ENCODE measurements around the gene TAS2R31.
"Not testable (repeated sequence)": the region's sequence is repeated elsewhere in the genome, so short reads cannot be mapped to it uniquely, and the experiment has no call there.

The TAS2R31 gene, protein sequence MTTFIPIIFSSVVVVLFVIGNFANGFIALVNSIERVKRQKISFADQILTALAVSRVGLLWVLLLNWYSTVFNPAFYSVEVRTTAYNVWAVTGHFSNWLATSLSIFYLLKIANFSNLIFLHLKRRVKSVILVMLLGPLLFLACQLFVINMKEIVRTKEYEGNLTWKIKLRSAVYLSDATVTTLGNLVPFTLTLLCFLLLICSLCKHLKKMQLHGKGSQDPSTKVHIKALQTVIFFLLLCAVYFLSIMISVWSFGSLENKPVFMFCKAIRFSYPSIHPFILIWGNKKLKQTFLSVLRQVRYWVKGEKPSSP

GRCh38 chr12:11031307-11031706 lies at the start of gene TAS2R31:
Gene TAS2R31, minus strand, starts transcription at chr12:11031407. Its CDS starts 72 bp downstream, at chr12:11031335.
- DNase-seq, result no peak

GRCh38 chr12:11078246-11078645 lies 47.0 kb upstream of the TAS2R31 start:
- no peak for DNase-seq

DNA sequence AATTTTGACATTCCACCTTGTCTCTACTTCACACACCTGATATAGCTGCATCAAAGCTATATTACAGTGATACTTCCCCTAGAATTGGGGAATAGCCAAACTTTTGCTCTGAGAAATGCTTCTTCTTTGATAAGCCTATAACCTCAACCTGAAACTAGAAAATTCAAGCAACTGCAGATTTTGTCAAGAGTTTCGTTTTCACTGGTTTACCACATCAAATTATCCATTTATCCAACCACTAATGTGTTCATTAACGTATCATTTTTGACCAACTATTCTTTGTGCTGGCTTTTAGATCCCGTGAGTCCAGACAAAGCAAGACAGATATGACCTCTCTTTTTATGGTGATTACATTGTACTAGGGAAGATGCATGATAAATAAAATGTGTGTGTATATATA lies 44.4 kb upstream of the TAS2R31 start:
- no peak for DNase-seq

DNA sequence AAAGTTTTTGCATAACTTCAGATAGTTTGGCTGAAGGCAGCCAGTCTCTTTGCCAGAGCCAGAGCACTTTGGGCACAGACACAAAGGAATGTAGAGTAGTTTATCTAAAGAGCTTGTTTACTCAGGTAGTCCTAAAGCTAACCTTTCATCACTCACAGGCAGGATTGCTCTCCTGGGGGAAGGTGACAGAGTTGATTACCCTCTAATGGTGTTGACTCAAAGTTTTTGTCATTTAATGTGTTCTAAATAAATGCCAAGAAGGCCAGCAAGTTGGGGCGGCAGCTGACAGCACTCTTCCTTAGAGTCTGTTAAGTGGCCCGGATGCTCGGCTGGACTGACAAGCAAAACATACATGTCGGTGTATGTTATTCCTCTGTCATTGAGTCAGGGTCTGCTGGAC lies 40.2 kb upstream of the TAS2R31 start:
- DNase-seq, result no peak

DNA sequence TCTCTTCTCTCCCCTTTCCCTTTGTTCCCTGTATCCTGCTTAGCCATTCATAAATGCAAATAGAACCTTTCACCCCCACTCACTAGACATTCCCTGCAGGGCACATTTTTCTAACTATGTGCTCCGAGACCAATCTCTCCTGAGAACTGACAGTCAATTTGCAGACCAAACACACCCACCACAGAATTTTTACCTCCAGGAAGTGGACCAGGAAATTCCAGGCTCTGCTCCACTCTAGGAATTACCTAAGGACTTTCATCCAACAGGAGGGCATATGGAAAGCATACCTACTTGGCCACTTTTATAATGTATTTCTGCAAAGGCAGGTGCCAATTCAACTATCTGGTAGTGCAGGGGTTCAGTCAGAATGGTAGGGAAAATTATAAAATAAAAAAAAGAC lies 39.8 kb upstream of the TAS2R31 start:
- no peak for DNase-seq

- DNase-seq, result no peak
These were observed 38.7 kb upstream of the TAS2R31 start for GRCh38 chr12:11069854-11070365.

DNA sequence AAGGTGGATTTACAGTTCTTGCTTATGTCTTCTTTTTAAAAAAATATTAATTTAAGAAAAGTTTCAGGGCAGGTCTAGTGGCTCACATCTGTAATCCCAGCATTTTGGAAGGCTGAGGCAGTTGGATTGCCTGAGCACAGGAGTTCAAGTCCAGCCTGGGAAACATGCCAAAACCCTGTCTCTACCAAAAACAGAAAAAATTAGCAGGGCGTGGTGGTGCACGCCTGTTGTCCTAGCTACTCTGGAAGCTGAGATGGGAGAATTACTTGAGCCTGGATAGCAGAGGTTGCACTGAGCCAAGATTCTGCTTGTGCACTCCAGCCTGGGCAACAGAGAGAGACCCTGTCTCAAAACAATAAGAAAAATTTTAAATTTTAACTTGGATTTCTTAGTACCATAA lies 36.3 kb upstream of the TAS2R31 start:
- no peak for DNase-seq

GRCh38 chr12:11062194-11062593 lies 31.0 kb upstream of the TAS2R31 start, which contains the start of gene TAS2R46:
Gene TAS2R46, minus strand, starts transcription at chr12:11062294. Its CDS starts 0 bp downstream, at chr12:11062294.
- not testable (repeated sequence) for DNase-seq

DNA sequence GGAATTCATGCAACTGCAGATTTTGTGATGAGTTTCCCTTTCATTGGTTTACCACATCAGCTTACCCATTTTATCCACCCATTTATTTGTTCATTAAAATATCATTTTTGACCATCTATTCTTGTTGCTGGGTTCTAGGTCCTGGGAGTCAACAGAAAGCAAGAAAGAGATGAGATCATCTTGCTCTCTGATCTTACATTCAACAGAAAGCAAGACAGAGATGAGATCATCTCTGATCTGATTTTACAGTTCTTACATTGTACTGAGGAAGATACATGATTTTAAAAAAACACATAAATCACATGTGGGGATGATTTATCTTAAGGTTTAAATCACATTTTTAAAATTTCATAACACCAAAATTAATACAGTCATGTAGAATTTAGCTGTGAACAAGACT lies 28.6 kb upstream of the TAS2R31 start:
- DNase-seq, result no peak

GRCh38 chr12:11059041-11059440 lies 27.8 kb upstream of the TAS2R31 start:
- DNase-seq, result no peak

DNA sequence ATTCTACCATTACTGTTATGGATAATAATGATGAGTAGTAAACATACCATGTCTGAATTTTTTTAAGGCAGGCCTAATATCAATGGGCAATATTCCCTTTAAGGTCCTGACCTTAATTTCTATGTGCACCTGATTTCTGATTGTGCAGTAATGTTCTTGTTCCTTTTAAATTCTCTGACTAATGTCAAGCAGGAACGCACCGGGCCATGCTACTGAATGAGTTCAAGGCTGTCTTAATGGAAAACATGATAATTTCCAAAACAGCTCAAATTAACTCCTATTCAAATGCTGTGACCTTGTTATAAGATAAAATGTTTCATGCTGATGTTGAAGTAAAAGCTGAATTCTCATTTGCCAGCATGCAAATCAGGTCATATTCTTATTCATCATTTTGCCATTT lies 24.1 kb upstream of the TAS2R31 start:
- DNase-seq, result no peak

- DNase-seq, result not testable (repeated sequence)
These were observed 18.8 kb upstream of the TAS2R31 start for GRCh38 chr12:11049806-11050531.

GRCh38 chr12:11041366-11041765 lies 10.2 kb upstream of the TAS2R31 start:
- DNase-seq, result not testable (repeated sequence)

DNA sequence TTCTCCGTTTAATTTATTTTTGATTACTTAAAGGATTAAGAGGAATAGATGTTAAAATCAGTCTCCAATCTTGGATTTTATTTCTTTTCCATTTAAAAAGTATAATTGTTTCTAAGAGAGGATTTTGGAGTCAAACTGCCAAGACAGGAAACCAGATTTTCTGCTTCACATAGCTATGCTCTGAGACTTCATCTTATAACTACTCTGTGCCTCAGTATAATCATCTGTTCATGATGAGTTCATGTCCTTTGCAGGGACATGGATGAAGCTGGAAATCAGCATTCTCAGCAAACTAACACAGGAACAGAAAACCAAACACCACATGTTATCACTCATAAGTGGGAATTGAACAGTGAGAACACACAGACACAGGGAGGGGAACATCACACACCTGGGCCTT lies 9.0 kb upstream of the TAS2R31 start:
- DNase-seq, result no peak

- no peak for DNase-seq
These were observed 8.0 kb upstream of the TAS2R31 start for GRCh38 chr12:11039171-11039570.

DNA sequence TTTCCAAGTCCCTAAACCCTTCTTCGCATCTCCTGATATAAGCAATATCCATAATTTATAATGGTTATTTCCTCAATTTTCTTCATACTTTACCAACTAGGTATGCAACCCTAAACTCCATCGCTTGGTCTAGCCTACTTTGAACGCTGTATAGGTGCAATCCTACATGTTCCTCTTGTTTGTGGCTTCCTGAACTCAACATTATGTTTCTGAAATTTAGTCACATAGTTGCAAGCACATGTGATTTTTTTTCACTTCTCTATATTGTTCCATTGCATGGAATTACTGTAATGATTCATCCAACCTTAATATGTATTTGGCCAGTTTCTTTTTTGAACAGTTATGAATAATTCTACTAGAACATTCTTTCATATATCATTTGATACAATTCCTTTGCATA lies 2.8 kb upstream of the TAS2R31 start:
- DNase-seq, result not testable (repeated sequence)

DNA sequence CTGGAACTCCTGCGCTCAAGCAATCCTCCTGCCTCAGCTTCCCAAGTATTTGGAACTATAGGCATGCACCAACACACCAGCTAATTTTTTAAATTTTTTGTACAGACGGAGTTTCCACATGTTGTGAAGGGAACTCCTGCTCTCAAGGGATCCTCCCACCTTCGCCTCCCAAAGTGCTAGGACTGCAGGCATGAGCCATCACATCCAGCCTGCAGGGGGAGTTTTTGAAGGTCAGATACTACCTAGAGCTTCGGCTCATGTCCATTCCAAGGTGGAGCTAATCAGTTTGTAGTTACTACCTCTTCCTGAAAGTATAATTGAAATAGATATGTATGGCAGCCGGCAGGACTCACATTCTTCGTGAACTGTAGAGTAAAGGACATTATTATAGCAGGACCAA lies 5.1 kb downstream of the TAS2R31 start:
- no peak for DNase-seq

- DNase-seq, result no peak
These were observed 7.8 kb downstream of the TAS2R31 start for GRCh38 chr12:11023387-11023786.

- DNase-seq, result no peak
These were observed 8.7 kb downstream of the TAS2R31 start, which contains the start of gene TAS2R19 for GRCh38 chr12:11022520-11022919. Gene TAS2R19, minus strand, starts transcription at chr12:11022620. Its CDS starts 49 bp downstream, at chr12:11022571.

DNA sequence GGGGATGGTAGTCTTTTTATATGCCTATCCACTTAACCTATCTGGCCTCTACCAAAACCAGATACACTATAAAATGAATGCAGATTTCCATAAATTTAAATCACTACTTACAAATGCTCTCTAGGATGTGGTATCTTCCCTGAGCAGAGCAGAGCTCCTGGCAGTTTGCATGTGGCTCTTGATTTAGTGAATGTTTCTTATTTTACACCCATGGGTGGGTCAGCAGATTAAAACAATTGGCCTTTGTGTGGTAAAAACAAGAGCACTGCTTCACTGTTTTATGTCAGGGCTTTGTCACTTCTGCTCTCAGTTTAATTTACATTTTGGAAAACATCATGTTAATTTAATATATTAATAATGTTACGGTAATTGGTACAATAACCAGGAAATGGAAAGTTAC lies 14.3 kb downstream of the TAS2R31 start:
- no peak for DNase-seq

DNA sequence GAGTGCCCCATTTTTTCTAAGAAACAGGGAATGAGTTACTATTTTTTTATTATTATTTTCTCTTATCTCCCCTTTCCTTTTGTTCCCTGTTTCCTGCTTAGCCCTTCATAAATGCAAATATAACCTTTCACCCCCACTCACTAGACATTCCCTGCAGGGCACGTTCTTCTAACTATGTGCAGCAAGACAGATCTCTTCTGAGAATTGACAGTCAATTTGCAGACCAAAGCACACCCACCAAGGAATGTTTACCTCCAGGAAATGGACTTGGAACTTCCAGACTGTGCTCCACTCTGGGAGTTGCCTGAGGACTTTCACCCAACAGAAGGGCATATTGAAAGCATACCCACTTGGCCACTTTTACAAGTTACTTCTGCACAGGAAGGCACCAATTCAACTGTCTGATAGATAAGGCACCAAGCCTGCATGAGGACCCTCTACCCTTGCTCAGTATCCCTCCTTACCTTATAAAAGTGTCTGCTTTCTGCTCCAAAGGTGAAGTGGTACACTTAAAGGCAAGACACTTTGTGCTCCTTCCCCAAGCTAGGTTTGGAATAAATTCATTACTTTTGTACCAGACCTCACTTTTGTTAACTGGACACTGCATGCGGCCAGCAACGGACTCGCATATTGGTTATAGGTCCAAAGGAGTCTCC lies 15.3 kb downstream of the TAS2R31 start:
- DNase-seq, result no peak

DNA sequence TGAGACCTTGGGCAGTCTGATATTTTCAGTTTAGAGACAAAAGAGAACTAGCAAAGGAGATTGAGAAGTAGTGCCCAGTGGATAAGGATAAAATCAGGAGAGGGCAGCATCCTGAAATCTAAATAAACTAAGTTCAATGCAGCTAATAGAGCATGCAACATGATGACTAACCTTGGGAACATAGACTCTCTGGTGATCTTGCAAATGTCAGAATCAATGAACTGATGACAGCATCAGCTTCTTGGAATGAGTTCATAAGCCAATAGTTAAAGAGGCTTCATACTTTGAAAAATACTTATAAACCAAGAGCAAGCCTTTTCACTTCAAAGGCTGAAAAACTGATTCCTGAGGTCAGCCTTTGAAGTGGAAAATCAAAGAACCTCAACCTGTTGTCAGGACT lies 17.0 kb downstream of the TAS2R31 start:
- no peak for DNase-seq

DNA sequence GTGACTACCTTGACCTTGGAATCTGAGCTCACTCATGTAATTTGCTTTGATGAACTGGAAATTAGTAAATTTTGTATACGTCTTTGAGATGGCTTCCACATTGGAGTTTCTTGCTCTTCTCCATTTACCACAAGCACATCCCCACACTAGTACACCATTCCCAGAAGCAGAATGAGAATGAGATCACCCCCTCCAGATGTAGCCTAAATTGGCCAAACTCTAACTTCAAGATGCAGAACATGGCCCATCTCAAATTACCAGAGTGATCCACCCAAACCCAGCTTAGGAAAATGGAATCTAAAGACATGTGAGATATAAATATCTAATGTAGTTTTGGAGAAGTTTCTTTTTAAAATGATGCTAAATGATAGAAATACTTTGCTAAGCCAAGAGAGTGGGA lies 23.6 kb downstream of the TAS2R31 start:
- DNase-seq, result no peak

DNA sequence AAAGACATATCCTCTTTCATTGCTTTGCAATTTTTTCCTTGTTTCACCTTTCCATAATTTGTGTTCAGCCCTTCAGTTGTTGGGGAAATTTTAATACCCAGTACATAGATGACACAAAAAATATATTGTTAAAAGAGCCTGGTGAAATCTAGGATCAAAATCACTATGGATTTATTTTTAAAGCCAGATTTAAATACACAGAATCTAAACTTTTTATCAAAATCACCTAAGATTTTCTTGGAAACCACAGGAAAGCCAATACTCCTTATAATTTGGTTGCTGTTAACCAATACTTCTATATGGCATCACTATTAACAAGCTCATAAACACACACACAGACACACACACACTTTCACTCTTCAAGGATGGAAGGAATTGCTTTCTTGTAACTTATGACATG lies 33.0 kb downstream of the TAS2R31 start, which contains the start of gene TAS2R20:
Gene TAS2R20, minus strand, starts transcription at position 101 of the 400 bp plus-strand sequence. CDS start 429 bp downstream, outside the sequence.
- DNase-seq, result no peak

All from NCI-H2171 (cell line).